HepG2 (cell line): Measurements from ENCODE around the gene XPNPEP1. TPM values are rescaled to one million over a fixed set of nuclear protein-coding genes. Genes with fewer than 3 reads are reported as not detected.
A peak's percentile ranks its signal among the peaks of the same experiment; 100 is the strongest.

ENCODE experiments used
- ARID5B ChIP-seq: IDR thresholded peaks from 2 replicates; pipeline ENCODE4 v1.4.0; 2020; ENCODE audit warnings: mild to moderate bottlenecking, missing genetic modification reagents
- FOXA3 ChIP-seq: IDR thresholded peaks from 2 replicates; pipeline ENCODE4 v1.6.1; 2016; ENCODE audit warnings: missing genetic modification reagents, missing compliant biosample characterization
- FOXO1 ChIP-seq: sonication (generic); formaldehyde crosslinking; IDR thresholded peaks from 2 replicates; pipeline ENCODE4 v1.4.0; 2020; ENCODE audit warnings: missing genetic modification reagents
- FOXP1 ChIP-seq, 2 experiments: fragments of 450-650 bp in 1 of 2; IDR thresholded peaks; 2 replicates each; pipeline ENCODE4 v1.6.1; 2017 to 2018; ENCODE audit warnings: antibody characterized with exemption in 1 of 2
- FOXP4 ChIP-seq: sonication (generic); formaldehyde crosslinking; IDR thresholded peaks from 2 replicates; pipeline ENCODE4 v1.4.0; 2020; ENCODE audit warnings: missing genetic modification reagents
- NCOA2 ChIP-seq: sonication (generic); formaldehyde crosslinking; IDR thresholded peaks from 2 replicates; pipeline ENCODE4 v1.8.0; 2022; ENCODE audit warnings: inconsistent platforms
- PAXIP1 ChIP-seq: sonication (generic); formaldehyde crosslinking; conservative IDR thresholded peaks from 2 replicates; pipeline ENCODE4 v1.4.0; 2020; ENCODE audit warnings: mild to moderate bottlenecking, missing genetic modification reagents, moderate library complexity
- SOX13 ChIP-seq, 3 experiments: fragments of 450-650 bp in 1 of 3; sonication (generic) in 1 of 3; formaldehyde crosslinking in 1 of 3; IDR thresholded peaks in 2 of 3; conservative IDR thresholded peaks in 1 of 3; 2 replicates each; pipeline versions ENCODE4 v1.5.0 to v1.6.1; 2016 to 2020; ENCODE audit warnings: antibody characterized with exemption in 1 of 3, mild to moderate bottlenecking in 1 of 3, missing compliant biosample characterization in 1 of 3, missing genetic modification reagents in 1 of 3, moderate library complexity in 1 of 3
- polyA plus RNA-seq, 8 experiments: library from polyadenylated mRNA; depleted of rRNA in 3 of 8; stranded (reverse) in 7 of 8; unstranded in 1 of 8; fragments of >200 nt; fragmentation: Illumina TruSeq in 4 of 8; extraction: Trizol in 4 of 8; gene quantifications; 2 replicates each; pipeline versions ENCODE4 v1.2.1 to v1.2.3, GENCODE V29; 2011 to 2016; ENCODE audit warnings: low read depth in 4 of 8, missing spikeins in 1 of 8, mixed read lengths in 1 of 8; ENCODE audit not compliant: insufficient read depth in 1 of 8
- total RNA-seq, 5 experiments: library from RNA; depleted of rRNA; stranded (reverse); fragments of >200 nt; fragmentation: Illumina TruSeq; extraction: Trizol; gene quantifications; 2 replicates each; pipeline ENCODE4 v1.2.3, GENCODE V29; 2016; ENCODE audit warnings: low read depth in 1 of 5

Gene XPNPEP1
- total and polyA plus RNA-seq, 2 of the 13 experiments (the other 11 are each of a cell fraction or from before 2014, with no cell fraction given): 30.3 to 55.5 TPM

- TF ChIP-seq PAXIP1 (CRISPR knock-in tag) (peak; percentile 60), FOXP4 (CRISPR knock-in tag) (peak; percentile 56; the same call in 1 of the 2 replicates), SOX13 (IDR thresholded peaks at IDR 0.05) (no peak), SOX13 (CRISPR knock-in tag; conservative IDR thresholded peaks at IDR 0.05 in 1 of 2, IDR thresholded peaks at IDR 0.05 in 1 of 2) (0 out of 4 replicates have a peak, but pooled peaks of 1 of the 2 experiments have one; percentile 18), FOXA3 (CRISPR knock-in tag) (peak; percentile 43), FOXO1 (CRISPR knock-in tag) (0 out of 2 replicates have a peak, but pooled peaks have one; percentile 33), FOXP1 (IDR thresholded peaks at IDR 0.05) (no peak), FOXP1 (CRISPR knock-in tag; IDR thresholded peaks at IDR 0.05) (peak; percentile 52; the same call in 1 of the 2 replicates), NCOA2 (0 out of 2 replicates have a peak, but pooled peaks have one; percentile 16), ARID5B (CRISPR knock-in tag) (peak; percentile 27; the same call in 1 of the 2 replicates)
Measured at GRCh38 chr10:109971634-109972033, 48.3 kb upstream of the XPNPEP1 start (continued).
